ENCODE results near the gene AKT3.

The AKT3 gene

DNA sequence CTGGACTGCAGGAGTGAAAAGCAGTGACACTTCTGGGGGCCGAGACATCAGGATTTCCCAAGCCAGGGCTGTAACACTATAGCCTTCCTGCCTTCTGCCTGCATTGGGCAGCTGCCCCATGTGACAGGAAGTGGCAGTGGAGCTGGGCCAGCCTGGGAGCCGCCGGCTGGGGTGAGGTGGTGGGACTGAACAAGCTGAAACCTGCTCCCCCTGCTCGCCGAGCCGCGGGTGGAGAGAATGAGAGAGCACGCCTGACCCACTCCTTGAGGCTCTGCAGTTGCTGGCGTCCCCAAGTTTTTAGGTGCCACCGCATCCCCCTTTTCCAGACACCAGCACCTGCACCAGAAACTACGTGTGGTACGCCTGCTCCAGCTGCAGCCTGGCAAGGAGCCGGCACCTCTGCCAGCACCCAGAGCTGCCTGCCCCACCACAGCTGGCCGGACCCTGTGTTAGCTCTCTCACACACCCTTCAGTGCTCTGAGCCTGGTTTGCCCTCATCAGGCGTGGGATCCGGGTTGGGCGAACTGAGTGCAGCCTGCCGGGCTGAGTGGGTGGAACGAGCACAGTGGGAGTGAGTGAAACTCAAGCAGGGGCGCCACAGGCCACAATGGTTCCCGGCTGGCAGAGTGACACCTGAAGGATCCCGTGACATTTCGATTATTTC, 119.4 kb downstream of the AKT3 start:
- DNase-seq: no peak

DNA sequence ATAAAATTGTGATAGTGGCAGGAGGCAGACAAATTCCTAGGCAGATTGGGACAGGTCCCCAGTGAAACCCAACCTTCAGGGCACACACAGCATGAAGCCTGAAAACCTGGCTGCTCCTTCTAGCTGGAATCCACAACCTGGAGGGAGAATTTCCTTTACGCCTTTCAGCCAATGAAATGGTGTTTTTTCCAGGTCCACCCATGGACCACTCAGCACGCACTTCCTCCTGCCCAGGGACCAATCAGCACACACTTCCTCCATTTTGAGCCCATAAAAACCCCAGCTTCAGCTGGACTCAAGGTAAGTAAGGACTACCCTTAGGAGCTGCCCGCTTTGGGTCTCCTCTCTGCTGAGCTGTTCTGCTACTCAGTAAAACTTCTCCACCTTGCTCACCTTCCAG, 120.1 kb downstream of the AKT3 start:
- DNase-seq: no peak

GRCh38 chr1:243727503-243728203, 122.4 kb downstream of the AKT3 start:
- DNase-seq: peak; percentile 89

GRCh38 chr1:243726806-243727502, 123.1 kb downstream of the AKT3 start:
- no peak for DNase-seq

- no peak for DNase-seq
Measured at GRCh38 chr1:243725846-243726245, 124.2 kb downstream of the AKT3 start.

- DNase-seq: no peak
Measured at GRCh38 chr1:243725075-243725474, 125.0 kb downstream of the AKT3 start.

- DNase-seq: peak; percentile 51
Measured at GRCh38 chr1:243723458-243724043, 126.5 kb downstream of the AKT3 start.

DNA sequence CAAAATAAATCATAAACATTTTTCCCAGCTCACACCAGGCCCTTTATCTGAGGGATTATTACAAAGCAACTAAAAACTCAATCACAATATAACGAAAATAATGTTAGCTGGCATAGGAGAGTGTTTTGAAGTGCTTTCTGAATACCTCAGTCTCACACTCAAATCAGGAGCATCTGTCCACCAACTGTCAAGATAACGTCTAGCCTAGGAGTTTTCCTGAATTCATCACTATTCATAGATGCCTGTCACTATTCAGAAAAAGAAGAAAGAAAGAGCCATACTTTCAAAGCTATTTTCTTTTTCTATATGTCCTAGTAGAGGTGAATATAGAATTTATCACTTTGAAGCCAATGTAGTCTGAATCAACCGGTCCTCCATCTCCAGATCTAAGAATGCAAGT, 127.0 kb downstream of the AKT3 start:
- DNase-seq: no peak

- DNase-seq: no peak
Measured at GRCh38 chr1:243719476-243719875, 130.6 kb downstream of the AKT3 start.

DNA sequence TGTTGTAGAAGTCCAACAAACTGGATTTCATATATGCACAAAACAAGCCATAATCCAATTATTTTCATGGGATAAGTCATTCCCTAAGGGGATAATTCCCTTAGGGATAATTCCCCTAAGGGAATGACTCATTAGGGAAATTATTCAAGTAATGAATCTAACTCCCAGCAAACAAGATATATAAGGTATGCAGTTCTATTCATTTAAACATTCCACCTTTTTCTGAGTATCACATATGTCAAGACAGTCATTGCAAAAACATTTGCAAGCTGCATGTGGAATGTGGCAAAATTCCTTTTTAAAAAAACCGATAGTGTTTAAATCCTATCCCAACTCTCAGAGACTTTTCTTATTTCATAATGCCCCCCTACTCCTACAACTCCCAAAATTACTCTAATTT, 131.2 kb downstream of the AKT3 start:
- no peak for DNase-seq

- no peak for DNase-seq
Measured at GRCh38 chr1:243718022-243718421, 132.0 kb downstream of the AKT3 start.

- DNase-seq: no peak
Measured at GRCh38 chr1:243716906-243717305, 133.1 kb downstream of the AKT3 start.

- DNase-seq: peak; percentile 16
Measured at GRCh38 chr1:243715285-243715684, 134.8 kb downstream of the AKT3 start.

- no peak for DNase-seq
Measured at GRCh38 chr1:243713470-243714186, 136.4 kb downstream of the AKT3 start.

GRCh38 chr1:243712941-243713340, 137.1 kb downstream of the AKT3 start:
- no peak for DNase-seq

GRCh38 chr1:243712242-243712641, 137.8 kb downstream of the AKT3 start:
- DNase-seq: no peak

DNA sequence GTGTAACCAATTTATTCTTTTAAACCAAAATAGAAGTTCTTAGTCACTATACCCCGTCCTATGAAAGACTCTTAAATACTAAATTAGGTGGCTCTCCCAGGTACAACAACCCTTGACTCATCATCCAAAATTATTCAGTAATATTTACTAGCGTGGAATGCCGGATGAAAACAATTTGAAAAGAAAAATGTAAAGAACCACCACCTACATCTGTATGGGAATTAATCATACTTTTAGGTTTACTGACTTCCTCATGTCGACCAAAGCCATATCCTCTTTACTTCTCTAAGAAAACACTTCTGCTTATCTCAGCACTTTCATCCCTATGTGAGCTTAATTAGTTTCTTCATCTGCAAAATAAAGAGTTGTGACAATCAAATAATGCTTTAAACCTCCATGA, 139.6 kb downstream of the AKT3 start:
- DNase-seq: peak; percentile 24

- no peak for DNase-seq
Measured at GRCh38 chr1:243708210-243708609, 141.8 kb downstream of the AKT3 start.

DNA sequence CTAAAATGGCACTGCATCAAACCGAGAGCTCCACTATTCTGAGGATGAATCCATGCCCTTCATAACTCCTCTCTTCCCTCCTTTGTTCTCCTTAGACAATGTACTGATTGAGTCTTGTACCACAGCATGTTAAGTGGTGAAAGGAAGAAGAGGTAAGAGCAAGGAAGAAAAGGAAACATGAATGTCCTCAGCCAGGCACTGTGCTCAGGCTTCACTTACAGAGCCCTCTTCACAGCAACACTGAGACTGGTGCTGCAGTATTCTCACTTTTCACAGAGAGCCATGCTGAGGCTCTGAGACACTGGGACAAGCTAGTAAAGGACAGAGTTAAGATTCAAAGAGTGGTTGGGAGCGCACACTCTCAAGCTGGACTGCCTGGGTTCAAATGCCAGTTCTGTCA, 143.5 kb downstream of the AKT3 start:
- DNase-seq: no peak

DNA sequence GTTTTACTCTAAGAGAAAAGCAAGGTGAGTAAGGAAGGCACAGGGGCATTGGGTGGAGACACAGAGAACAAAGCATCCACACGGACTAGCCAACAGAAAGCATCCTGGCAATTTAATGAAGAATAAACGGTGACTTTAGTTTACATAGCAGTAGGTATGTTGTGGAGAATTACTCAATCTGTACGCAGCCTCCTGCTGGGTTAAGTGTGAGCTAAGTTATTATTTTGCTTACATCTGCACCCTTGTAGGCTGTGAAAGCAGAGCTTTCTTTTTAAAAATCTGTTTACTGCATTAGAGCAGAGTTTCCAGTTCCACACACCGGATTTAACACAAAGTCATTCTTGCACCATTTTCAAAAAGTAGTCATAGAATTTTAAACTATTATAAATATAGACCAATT, 144.5 kb downstream of the AKT3 start:
- no peak for DNase-seq

DNA sequence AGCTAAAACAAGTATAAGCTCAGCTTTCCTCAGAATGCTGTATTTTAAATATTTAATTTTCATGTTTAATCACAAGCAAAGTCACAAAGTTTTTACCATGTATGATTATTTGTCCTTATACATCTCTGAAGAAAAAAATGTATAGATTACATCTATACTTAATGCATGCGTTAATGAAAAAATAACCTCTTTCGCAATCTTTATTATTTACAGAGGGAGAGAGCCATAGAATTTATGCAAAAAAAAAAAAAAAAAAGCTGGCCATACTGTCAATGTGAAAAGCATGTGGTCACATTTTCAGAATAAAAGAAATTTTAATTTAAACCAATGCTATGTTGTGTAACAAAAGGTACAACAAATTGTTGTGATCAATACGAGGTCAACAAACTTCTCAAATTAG, 148.2 kb downstream of the AKT3 start:
- no peak for DNase-seq

DNA sequence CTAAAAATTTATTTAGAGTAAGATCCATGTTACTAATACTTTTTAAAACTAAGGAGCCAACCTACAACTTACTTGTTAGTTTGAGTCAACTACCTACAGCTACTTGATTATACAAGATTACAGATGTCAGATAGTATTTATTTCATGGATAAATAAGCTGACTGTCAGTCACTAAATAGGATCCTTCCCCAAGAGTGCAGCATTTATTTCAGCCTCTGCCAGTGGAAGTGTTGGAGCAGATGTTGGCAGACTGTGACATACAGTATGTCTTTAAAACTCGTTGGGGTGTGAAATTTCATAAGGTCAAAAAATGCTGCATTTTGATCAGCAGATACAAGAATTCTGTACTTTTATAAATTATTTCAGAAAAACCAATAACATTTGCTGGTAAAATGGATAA, 156.2 kb downstream of the AKT3 start:
- no peak for DNase-seq

- peak; percentile 67 for DNase-seq
Measured at GRCh38 chr1:243686159-243686558, 163.9 kb downstream of the AKT3 start.

Data from suppressor macrophage treated with lipopolysaccharide for 4 hours (primary cell).